ENCODE data around the gene JARID2. TPM values are rescaled to one million over a fixed set of nuclear protein-coding genes. Genes with fewer than 3 reads are reported as not detected.

JARID2 gene
- total and polyA plus RNA-seq, 4 donors = 1.4 to 12.3 (median 3.4) TPM

GRCh38 chr6:15264902-15265761, 19.3 kb downstream of the JARID2 start:
- WGBS = 68% methylated on average over 7 of the region's 7 CpGs
- TF ChIP-seq GABPA (IDR thresholded peaks at IDR 0.05 in 1 of 2, conservative IDR thresholded peaks at IDR 0.05 in 1 of 2) = no peak
- TF ChIP-seq HNF4G (IDR thresholded peaks at IDR 0.05) = no peak
- no peak for TF ChIP-seq FOXA1 (IDR thresholded peaks at IDR 0.05)
- TF ChIP-seq, protein P1, sequence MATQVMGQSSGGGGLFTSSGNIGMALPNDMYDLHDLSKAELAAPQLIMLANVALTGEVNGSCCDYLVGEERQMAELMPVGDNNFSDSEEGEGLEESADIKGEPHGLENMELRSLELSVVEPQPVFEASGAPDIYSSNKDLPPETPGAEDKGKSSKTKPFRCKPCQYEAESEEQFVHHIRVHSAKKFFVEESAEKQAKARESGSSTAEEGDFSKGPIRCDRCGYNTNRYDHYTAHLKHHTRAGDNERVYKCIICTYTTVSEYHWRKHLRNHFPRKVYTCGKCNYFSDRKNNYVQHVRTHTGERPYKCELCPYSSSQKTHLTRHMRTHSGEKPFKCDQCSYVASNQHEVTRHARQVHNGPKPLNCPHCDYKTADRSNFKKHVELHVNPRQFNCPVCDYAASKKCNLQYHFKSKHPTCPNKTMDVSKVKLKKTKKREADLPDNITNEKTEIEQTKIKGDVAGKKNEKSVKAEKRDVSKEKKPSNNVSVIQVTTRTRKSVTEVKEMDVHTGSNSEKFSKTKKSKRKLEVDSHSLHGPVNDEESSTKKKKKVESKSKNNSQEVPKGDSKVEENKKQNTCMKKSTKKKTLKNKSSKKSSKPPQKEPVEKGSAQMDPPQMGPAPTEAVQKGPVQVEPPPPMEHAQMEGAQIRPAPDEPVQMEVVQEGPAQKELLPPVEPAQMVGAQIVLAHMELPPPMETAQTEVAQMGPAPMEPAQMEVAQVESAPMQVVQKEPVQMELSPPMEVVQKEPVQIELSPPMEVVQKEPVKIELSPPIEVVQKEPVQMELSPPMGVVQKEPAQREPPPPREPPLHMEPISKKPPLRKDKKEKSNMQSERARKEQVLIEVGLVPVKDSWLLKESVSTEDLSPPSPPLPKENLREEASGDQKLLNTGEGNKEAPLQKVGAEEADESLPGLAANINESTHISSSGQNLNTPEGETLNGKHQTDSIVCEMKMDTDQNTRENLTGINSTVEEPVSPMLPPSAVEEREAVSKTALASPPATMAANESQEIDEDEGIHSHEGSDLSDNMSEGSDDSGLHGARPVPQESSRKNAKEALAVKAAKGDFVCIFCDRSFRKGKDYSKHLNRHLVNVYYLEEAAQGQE (IDR thresholded peaks at IDR 0.05) = no peak
- TF ChIP-seq, protein P2, sequence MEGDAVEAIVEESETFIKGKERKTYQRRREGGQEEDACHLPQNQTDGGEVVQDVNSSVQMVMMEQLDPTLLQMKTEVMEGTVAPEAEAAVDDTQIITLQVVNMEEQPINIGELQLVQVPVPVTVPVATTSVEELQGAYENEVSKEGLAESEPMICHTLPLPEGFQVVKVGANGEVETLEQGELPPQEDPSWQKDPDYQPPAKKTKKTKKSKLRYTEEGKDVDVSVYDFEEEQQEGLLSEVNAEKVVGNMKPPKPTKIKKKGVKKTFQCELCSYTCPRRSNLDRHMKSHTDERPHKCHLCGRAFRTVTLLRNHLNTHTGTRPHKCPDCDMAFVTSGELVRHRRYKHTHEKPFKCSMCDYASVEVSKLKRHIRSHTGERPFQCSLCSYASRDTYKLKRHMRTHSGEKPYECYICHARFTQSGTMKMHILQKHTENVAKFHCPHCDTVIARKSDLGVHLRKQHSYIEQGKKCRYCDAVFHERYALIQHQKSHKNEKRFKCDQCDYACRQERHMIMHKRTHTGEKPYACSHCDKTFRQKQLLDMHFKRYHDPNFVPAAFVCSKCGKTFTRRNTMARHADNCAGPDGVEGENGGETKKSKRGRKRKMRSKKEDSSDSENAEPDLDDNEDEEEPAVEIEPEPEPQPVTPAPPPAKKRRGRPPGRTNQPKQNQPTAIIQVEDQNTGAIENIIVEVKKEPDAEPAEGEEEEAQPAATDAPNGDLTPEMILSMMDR (IDR thresholded peaks at IDR 0.05; ENCODE audit: low read depth, low read length, missing input control) = no peak
- no peak for TF ChIP-seq ATF3 (IDR thresholded peaks at IDR 0.05)
- no peak for TF ChIP-seq YY1 (IDR thresholded peaks at IDR 0.05)
- no peak for TF ChIP-seq HNF4A (conservative IDR thresholded peaks at IDR 0.05)
- no peak for TF ChIP-seq RAD21 (IDR thresholded peaks at IDR 0.05)
- no peak for TF ChIP-seq NR2F2 (IDR thresholded peaks at IDR 0.05)

GRCh38 chr6:15265787-15266186, 19.9 kb downstream of the JARID2 start:
- H3K36me3 ChIP-seq (ENCODE audit: control insufficient read depth in 4 of 4, insufficient read depth in 3 of 4, low read depth in 1 of 4, low read length in 3 of 4) = no peaks in the 10 kb centered on the region
- TF ChIP-seq YY1 (IDR thresholded peaks at IDR 0.05) = no peak
- TF ChIP-seq RXRA (IDR thresholded peaks at IDR 0.05) = no peak
- no peak for TF ChIP-seq HNF4A (conservative IDR thresholded peaks at IDR 0.05)
- no peak for TF ChIP-seq ATF3 (IDR thresholded peaks at IDR 0.05)
- no peak for TF ChIP-seq FOXA1 (IDR thresholded peaks at IDR 0.05)
- no peak for TF ChIP-seq NR2F2 (IDR thresholded peaks at IDR 0.05)
- no peak for TF ChIP-seq HNF4G (IDR thresholded peaks at IDR 0.05)
- TF ChIP-seq EGR1 (IDR thresholded peaks at IDR 0.05; ENCODE audit: low read depth in 2 of 2) = no peak
- no peak for TF ChIP-seq TAF1 (conservative IDR thresholded peaks at IDR 0.05)
- TF ChIP-seq RAD21 (IDR thresholded peaks at IDR 0.05) = no peak
- H3K9me3 ChIP-seq (ENCODE audit: control insufficient read depth in 4 of 4, low read length in 3 of 4) = no peaks in the 10 kb centered on the region
- peaks cover 5 to 30% (median 19%) of the 10 kb centered on the region in 4 donors for H3K4me1 ChIP-seq (ENCODE audit: control insufficient read depth in 4 of 4, insufficient read depth in 4 of 4, low read length in 3 of 4)
- WGBS = 60% methylated on average over 5 of the region's 5 CpGs
- no peaks in the 10 kb centered on the region for H3K27me3 ChIP-seq (ENCODE audit: control insufficient read depth in 4 of 4, insufficient read depth in 4 of 4, low read length in 3 of 4)
- no peak for DNase-seq (ENCODE audit: low spot score)
- H3K4me3 ChIP-seq (ENCODE audit: low read depth in 1 of 3, low read length in 3 of 3) = no peak overlapping the region
- H3K27ac ChIP-seq (ENCODE audit: low read depth in 1 of 2, low read length in 2 of 2) = no peak overlapping the region
- H3K9ac ChIP-seq (ENCODE audit: low read depth in 1 of 2, low read length in 2 of 2) = no peak overlapping the region

More at GRCh38 chr6:15264902-15265761, 19.3 kb downstream of the JARID2 start:
- Histone ChIP-seq H3K9ac (ENCODE audit: low read depth in 1 of 2, low read length in 2 of 2) (no peak overlapping the region), H3K36me3 (ENCODE audit: control insufficient read depth in 4 of 4, insufficient read depth in 3 of 4, low read depth in 1 of 4, low read length in 3 of 4) (no peaks in the 10 kb centered on the region), H3K27me3 (ENCODE audit: control insufficient read depth in 4 of 4, insufficient read depth in 4 of 4, low read length in 3 of 4) (no peaks in the 10 kb centered on the region), H3K4me1 (ENCODE audit: control insufficient read depth in 4 of 4, insufficient read depth in 4 of 4, low read length in 3 of 4) (peaks cover 4 to 30% (median 19%) of the 10 kb centered on the region in 4 donors), H3K9me3 (ENCODE audit: control insufficient read depth in 4 of 4, low read length in 3 of 4) (no peaks in the 10 kb centered on the region), H3K4me3 (ENCODE audit: low read depth in 1 of 3, low read length in 3 of 3) (no peak overlapping the region), H3K27ac (ENCODE audit: low read depth in 1 of 2, low read length in 2 of 2) (no peak overlapping the region)
- no peak for DNase-seq (ENCODE audit: low spot score)

Measured in liver (tissue), 9 donors.